Measurements from ENCODE around the gene SMYD3. TPM values are rescaled to one million over a fixed set of nuclear protein-coding genes. Genes with fewer than 3 reads are reported as not detected.

The SMYD3 gene
- total RNA-seq, 1 experiment from 2014 or later: 25.5 TPM

DNA sequence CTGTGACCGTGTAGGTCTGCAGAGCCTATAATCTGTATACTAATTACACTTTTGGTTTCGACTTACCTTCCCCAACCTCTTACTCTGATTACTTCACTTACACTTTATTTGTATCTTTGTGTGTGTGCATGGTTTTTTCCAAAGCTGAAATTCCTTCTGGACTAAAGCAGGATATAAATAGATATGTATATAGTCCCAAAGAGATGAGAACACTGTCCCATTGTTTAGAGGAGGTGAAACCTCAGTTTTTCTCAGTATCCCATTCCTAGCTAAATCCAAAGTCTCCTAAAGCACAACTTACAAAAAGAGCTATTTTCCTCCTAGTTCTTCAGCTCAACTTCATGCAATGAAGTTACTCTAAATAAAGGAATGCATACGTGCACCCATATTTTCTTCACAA is 442.2 kb downstream of the SMYD3 start:
- no peak overlapping the region for H3K56ac ChIP-seq (ENCODE audit: insufficient read length, low read depth, low read length)
- Mint-ChIP-seq H3K4me3 (no peak overlapping the region), H3K36me3 (ENCODE audit: insufficient read depth in 1 of 3, low read depth in 3 of 3) (no peaks in the 10 kb centered on the region), H3K27me3 (ENCODE audit: low read depth) (peaks cover 7% of the 10 kb centered on the region; the same call in 1 of the 2 replicates), H3K27ac (no peak overlapping the region; a peak in 1 of 7 replicates), H3K9me3 (no peaks in the 10 kb centered on the region), H3K4me1 (peaks cover 58 to 64% of the 10 kb centered on the region in 2 experiments)
- H3K4me1 ChIP-seq (ENCODE audit: insufficient read depth, low read length): peaks cover 3% of the 10 kb centered on the region
- H3T11ph ChIP-seq (ENCODE audit: low read length): no peak overlapping the region
- no peak overlapping the region for H3K4me2 ChIP-seq (ENCODE audit: insufficient read depth, insufficient read length, low read length)
- H3K27me3 ChIP-seq (ENCODE audit: insufficient read depth, low read length): no peaks in the 10 kb centered on the region
- no CpG with 5 or more reads among the region's 3 CpGs for WGBS (ENCODE audit: extremely low coverage, insufficient read length, low lambda C conversion rate)
- H4K8ac ChIP-seq (replicated peaks; ENCODE audit: insufficient read length, low read depth, low read length): no peak overlapping the region
- no peak overlapping the region for H2AFZ ChIP-seq (ENCODE audit: low read length)
- no peak overlapping the region for H3K9ac ChIP-seq (ENCODE audit: extremely low read depth, insufficient read length, low read length)
- no peak overlapping the region for H3K4ac ChIP-seq (ENCODE audit: low read depth, low read length)
- H4K20me1 ChIP-seq (ENCODE audit: control insufficient read depth, insufficient read depth, insufficient read length): no peaks in the 10 kb centered on the region
- H2BK20ac ChIP-seq (ENCODE audit: low read depth, low read length, poor library complexity, severe bottlenecking): no peak overlapping the region
- H3K23ac ChIP-seq (ENCODE audit: insufficient read length, low read depth, low read length): no peak overlapping the region
- H3K79me2 ChIP-seq (ENCODE audit: insufficient read depth, low read length): no peaks in the 10 kb centered on the region
- no peak overlapping the region for H2AK5ac ChIP-seq (ENCODE audit: insufficient read length, low read length)
- H3K9me3 ChIP-seq (ENCODE audit: control insufficient read depth, low read depth, low read length): no peaks in the 10 kb centered on the region
- H2BK12ac ChIP-seq (ENCODE audit: insufficient read length, low read depth, low read length): no peak overlapping the region
- no peak overlapping the region for H3K14ac ChIP-seq (ENCODE audit: insufficient read depth, low read length)
- no peaks in the 10 kb centered on the region for H3K79me1 ChIP-seq (ENCODE audit: insufficient read depth, low read depth, low read length, poor library complexity, severe bottlenecking)
- no peak overlapping the region for H3K18ac ChIP-seq (ENCODE audit: insufficient read length, low read depth, low read length)
- no peak overlapping the region for H2BK5ac ChIP-seq (ENCODE audit: insufficient read length, low read length)
- H4K91ac ChIP-seq (ENCODE audit: insufficient read length, low read depth, low read length): no peak overlapping the region
- TF ChIP-seq, protein P1, sequence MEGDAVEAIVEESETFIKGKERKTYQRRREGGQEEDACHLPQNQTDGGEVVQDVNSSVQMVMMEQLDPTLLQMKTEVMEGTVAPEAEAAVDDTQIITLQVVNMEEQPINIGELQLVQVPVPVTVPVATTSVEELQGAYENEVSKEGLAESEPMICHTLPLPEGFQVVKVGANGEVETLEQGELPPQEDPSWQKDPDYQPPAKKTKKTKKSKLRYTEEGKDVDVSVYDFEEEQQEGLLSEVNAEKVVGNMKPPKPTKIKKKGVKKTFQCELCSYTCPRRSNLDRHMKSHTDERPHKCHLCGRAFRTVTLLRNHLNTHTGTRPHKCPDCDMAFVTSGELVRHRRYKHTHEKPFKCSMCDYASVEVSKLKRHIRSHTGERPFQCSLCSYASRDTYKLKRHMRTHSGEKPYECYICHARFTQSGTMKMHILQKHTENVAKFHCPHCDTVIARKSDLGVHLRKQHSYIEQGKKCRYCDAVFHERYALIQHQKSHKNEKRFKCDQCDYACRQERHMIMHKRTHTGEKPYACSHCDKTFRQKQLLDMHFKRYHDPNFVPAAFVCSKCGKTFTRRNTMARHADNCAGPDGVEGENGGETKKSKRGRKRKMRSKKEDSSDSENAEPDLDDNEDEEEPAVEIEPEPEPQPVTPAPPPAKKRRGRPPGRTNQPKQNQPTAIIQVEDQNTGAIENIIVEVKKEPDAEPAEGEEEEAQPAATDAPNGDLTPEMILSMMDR (conservative IDR thresholded peaks at IDR 0.05): no peak
- H2BK15ac ChIP-seq (ENCODE audit: low read depth, low read length): no peak overlapping the region
- H3K23me2 ChIP-seq (ENCODE audit: insufficient read length, low read depth, low read length, poor library complexity, severe bottlenecking): no peaks in the 10 kb centered on the region
- no peak for DNase-seq
- no peak overlapping the region for H3K27ac ChIP-seq (ENCODE audit: insufficient read length, low read depth, low read length)
- H4K5ac ChIP-seq (ENCODE audit: insufficient read length, low read depth, low read length): no peak overlapping the region
- no peak overlapping the region for H2BK120ac ChIP-seq (ENCODE audit: low read depth, low read length, poor library complexity, severe bottlenecking)

Measured in H9 (cell line).